Gastrocnemius medialis (tissue), 4 donors: ENCODE data around the gene TGFBR3L. TPM values are rescaled to one million over a fixed set of nuclear protein-coding genes. Genes with fewer than 3 reads are reported as not detected.
A peak's percentile ranks its signal among the peaks of the same experiment; 100 is the strongest.

Source experiments
- ATAC-seq, 2 donors: fragments of 150-250 bp; one replicate each; pipeline ENCODE4 v1.9.1; 2016
- DNase-seq, 2 donors: peaks; one replicate each; pipeline ENCODE4 v3.0.0-alpha.2; 2019
- H3K27ac ChIP-seq, 4 donors: fragments of 200-600 bp; sonication (generic); 1 replicate in 1 of 4; 2 replicates in 3 of 4; pipeline ENCODE4 v1.5.1; 2016 to 2018; ENCODE audit warnings: mild to moderate bottlenecking in 2 of 4, moderate library complexity in 1 of 4
- H3K27me3 ChIP-seq, 3 donors: fragments of 200-600 bp; sonication (generic) in 2 of 3; 1 replicate in 1 of 3; 2 replicates in 2 of 3; pipeline versions ENCODE4 v1.5.1 to v1.6.0; 2016 to 2019; ENCODE audit warnings: mild to moderate bottlenecking in 1 of 3, moderate library complexity in 1 of 3
- H3K36me3 ChIP-seq, 2 donors: fragments of 200-600 bp; sonication (generic) in 1 of 2; one replicate each; pipeline ENCODE4 v1.5.1; 2017 to 2018
- H3K4me1 ChIP-seq, 2 donors: fragments of 200-600 bp; sonication (generic) in 1 of 2; one replicate each; pipeline ENCODE4 v1.5.1; 2016 to 2017; ENCODE audit warnings: mild to moderate bottlenecking in 2 of 2
- H3K4me3 ChIP-seq, 4 donors: fragments of 200-600 bp; sonication (generic) in 3 of 4; 1 replicate in 1 of 4; 2 replicates in 3 of 4; pipeline ENCODE4 v1.5.1; 2016 to 2019; ENCODE audit warnings: mild to moderate bottlenecking in 2 of 4
- H3K9me3 ChIP-seq, 3 donors: fragments of 200-600 bp; sonication (generic) in 2 of 3; 1 replicate in 1 of 3; 2 replicates in 2 of 3; pipeline ENCODE4 v1.5.1; 2016 to 2019
- POLR2A ChIP-seq, 2 donors: fragments of 450-650 bp; IDR thresholded peaks; one replicate each; pipeline ENCODE4 v1.6.1; 2017; ENCODE audit warnings: antibody characterized with exemption in 2 of 2, mild to moderate bottlenecking in 2 of 2, moderate library complexity in 2 of 2
- in situ Hi-C, 4 donors: fragments of 200-750 bp; cut with MboI; loops; one replicate each; pipeline versions ENCODE4 v1.15.0 to v1.8.0; 2017; ENCODE audit warnings: low sequenced_read_pairs in 4 of 4
- intact Hi-C: fragments of 100-400 bp; cut with DNase I; formaldehyde crosslinking; loops from one replicate; pipeline ENCODE4 v1.15.1; 2023; ENCODE audit warnings: low total_unique reads
- total RNA-seq, 4 donors: library from RNA; depleted of rRNA; stranded (reverse); fragments of >200 nt; gene quantifications; one replicate each; pipeline versions ENCODE4 v1.1.0 to v1.2.3, GENCODE V29; 2016
- TF ChIP-seq, protein P1 (sequence below), 5 experiments: fragments of 450-650 bp in 3 of 5; fragments of 200-600 bp in 2 of 5; sonication (generic) in 2 of 5; IDR thresholded peaks in 4 of 5; conservative IDR thresholded peaks in 1 of 5; 1 replicate in 4 of 5; 2 replicates in 1 of 5; pipeline ENCODE4 v1.5.1; 2016 to 2019; ENCODE audit warnings: antibody characterized with exemption in 5 of 5, mild to moderate bottlenecking in 3 of 5, moderate library complexity in 3 of 5

TGFBR3L gene
- total RNA-seq, 4 donors from 2014 or later = 0.62 to 2.6 (median 1.5) TPM; not detected in 1

DNA sequence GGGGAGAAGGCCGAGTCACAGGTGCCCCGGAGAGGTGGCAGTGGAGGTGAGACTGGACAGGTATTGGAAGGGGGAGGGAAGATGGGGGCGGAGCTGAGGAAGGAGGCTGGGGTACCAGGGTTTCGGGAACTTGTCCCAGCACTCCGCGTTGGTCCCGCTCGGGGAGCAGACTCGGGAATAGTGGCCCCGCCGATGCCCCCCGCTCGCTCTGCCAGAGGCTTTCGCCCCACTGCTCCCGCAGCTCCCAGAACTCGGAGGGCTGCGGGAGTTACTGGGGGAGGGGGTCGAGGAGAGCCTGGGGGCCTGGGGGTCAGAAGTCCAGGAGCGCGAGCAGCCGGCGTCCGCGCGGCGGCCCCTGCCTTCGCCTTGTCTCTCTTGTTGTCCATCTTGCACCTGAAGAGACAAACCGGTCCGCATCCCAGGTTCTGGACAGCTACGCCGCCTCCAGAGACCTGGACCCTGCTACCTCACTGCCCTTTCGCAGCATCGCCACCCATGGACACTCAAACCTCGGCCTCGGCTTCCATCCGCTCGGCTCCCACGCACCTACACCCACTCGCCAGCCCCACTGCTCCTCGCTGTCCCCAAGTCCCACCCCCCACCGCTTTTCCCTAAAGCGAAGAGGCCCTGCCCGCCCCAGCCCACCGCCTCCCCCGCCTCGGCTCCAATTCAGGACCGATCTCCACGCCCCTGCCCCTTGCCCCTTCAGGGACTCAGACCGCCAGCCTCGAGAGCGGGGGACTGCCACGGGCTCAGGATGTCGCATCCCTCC lies 41.1 kb upstream of the TGFBR3L start:
- in situ Hi-C loops = no loop called here
- H3K4me3 ChIP-seq = no peak overlapping the region

DNA sequence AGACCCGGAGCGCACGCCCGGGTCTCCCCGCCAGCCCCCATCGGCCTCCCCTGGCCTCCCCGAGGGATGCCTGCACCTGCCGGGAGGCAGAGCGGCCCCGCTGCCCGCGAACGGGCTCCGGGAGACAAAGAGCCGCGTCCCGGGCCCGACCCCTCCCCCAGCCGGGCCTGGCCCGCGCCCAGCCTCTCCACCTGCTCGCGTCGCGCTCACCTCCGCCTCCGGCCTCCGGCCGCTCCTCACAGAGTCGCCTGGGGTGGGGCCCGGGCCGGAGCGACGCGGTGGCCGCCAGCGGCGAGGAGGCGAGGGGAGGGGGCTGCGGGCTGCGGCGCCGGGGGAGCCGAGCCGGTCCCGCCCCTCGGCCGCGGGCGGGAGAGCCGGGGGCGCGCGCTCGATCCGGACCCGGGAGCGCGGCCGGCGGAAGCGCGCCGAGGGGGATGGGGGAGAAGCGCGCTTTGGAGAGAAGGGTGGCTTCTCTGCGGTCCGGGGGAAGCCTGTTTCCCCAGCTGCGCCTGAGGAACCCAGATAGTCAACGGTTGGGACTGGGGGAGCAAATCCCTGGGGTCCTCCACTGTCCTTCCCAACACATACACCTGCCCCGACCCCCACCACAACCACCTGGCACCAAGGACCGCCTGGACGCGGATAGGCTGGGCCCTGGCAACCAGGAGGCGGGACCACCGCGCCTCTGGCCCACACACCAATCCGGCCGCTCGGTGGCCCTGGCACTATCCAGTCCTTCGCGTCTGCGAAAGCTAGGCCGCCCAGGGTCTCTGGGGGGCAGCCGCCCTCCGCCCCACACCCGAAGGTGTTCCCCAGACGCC lies 40.3 kb upstream of the TGFBR3L start, which contains the start of gene PRR36:
Gene PRR36, minus strand, starts transcription at position 315 of the 821 bp plus-strand sequence. CDS start 701 bp downstream, outside the sequence.
- H3K4me1 ChIP-seq = peaks cover 0 to 6% of the 10 kb centered on the region in 2 donors
- ATAC-seq (no peak), DNase-seq (no peak)
- TF ChIP-seq POLR2A (IDR thresholded peaks at IDR 0.05) = no peak
- TF ChIP-seq, protein P1, sequence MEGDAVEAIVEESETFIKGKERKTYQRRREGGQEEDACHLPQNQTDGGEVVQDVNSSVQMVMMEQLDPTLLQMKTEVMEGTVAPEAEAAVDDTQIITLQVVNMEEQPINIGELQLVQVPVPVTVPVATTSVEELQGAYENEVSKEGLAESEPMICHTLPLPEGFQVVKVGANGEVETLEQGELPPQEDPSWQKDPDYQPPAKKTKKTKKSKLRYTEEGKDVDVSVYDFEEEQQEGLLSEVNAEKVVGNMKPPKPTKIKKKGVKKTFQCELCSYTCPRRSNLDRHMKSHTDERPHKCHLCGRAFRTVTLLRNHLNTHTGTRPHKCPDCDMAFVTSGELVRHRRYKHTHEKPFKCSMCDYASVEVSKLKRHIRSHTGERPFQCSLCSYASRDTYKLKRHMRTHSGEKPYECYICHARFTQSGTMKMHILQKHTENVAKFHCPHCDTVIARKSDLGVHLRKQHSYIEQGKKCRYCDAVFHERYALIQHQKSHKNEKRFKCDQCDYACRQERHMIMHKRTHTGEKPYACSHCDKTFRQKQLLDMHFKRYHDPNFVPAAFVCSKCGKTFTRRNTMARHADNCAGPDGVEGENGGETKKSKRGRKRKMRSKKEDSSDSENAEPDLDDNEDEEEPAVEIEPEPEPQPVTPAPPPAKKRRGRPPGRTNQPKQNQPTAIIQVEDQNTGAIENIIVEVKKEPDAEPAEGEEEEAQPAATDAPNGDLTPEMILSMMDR (IDR thresholded peaks at IDR 0.05 in 4 of 5, conservative IDR thresholded peaks at IDR 0.05 in 1 of 5) = no peak
- no peak within 1 kb of the TSS for H3K27ac ChIP-seq
- H3K36me3 ChIP-seq = no peaks in the 10 kb centered on the region
- H3K27me3 ChIP-seq = peaks cover 35 to 38% (median 37%) of the 10 kb centered on the region in 3 donors
- in situ Hi-C loops (no loop called here), intact Hi-C loops (no loop called here)
- H3K9me3 ChIP-seq = no peaks in the 10 kb centered on the region
- H3K4me3 ChIP-seq = peak within 1 kb of the TSS in 1 of 4 donors; percentile 19

More for the DNA sequence above, 41.1 kb upstream of the TGFBR3L start:
- Histone ChIP-seq H3K27me3 (peaks cover 40 to 42% (median 41%) of the 10 kb centered on the region in 3 donors), H3K4me1 (peaks cover 5 to 7% of the 10 kb centered on the region in 2 donors), H3K27ac (no peak overlapping the region), H3K36me3 (no peaks in the 10 kb centered on the region), H3K9me3 (no peaks in the 10 kb centered on the region)
- DNase-seq (no peak), ATAC-seq (no peak)
- intact Hi-C loops = no loop called here
- no peak for TF ChIP-seq POLR2A (IDR thresholded peaks at IDR 0.05)
- TF ChIP-seq, protein P1 (IDR thresholded peaks at IDR 0.05 in 4 of 5, conservative IDR thresholded peaks at IDR 0.05 in 1 of 5) = no peak

DNA sequence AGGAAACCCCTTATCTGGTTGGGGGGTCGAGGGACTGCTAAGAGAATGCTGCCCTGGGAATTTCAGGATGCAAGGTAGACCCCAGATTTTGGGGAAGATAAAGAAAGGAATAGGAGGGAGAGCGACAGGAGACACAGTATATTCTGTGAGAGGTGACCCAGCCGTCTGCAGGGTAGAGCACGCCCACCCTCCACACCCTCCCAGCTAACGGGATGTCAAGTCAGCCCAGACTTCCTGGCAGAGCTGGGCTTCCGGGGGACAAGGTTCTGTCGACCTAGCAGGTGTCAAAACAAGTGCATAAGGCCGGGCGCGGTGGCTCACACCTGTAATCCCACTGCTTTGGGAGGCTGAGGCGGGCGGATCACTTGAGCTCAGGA lies 39.7 kb upstream of the TGFBR3L start:
- Histone ChIP-seq H3K27ac (no peak overlapping the region), H3K4me1 (peaks cover 0 to under 1% of the 10 kb centered on the region in 2 donors), H3K27me3 (peaks cover 35 to 38% (median 37%) of the 10 kb centered on the region in 3 donors), H3K4me3 (peak overlapping the region in 1 of 4 donors; percentile 19), H3K9me3 (no peaks in the 10 kb centered on the region), H3K36me3 (no peaks in the 10 kb centered on the region)
- no peak for TF ChIP-seq POLR2A (IDR thresholded peaks at IDR 0.05)
- TF ChIP-seq, protein P1 (IDR thresholded peaks at IDR 0.05 in 4 of 5, conservative IDR thresholded peaks at IDR 0.05 in 1 of 5) = no peak
- in situ Hi-C loops (no loop called here), intact Hi-C loops (no loop called here)
- ATAC-seq = no peak
- no peak for DNase-seq

DNA sequence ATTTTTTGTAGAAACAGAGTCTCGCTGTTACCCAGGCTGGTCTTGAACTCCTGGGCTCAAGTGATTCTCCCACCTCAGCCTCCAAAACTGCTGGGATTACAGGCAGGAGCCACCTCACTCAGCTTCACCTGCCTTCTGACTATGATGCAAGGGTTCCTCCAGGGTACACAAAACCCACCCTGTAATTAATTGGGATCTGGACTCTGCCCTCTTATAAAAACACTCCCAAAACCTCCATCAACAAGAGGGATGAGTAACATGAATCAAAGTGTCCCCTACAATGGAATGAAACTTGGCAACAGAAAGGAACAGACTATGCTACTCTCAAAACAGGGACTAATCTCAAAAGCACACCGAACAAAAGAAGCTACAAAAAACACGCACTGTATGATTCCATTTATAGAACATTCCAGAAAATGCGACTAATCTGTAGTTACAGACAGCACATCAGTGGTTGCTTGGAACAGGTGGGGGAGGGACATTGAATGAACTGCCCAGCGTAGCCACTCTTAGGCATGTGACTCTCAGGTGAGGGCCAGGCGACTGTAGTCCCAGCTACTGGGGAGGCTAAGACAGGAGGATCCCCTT lies 37.3 kb upstream of the TGFBR3L start:
- in situ Hi-C loops = no loop called here
- H3K27ac ChIP-seq = no peak overlapping the region
- TF ChIP-seq POLR2A (IDR thresholded peaks at IDR 0.05) = no peak
- TF ChIP-seq, protein P1 (IDR thresholded peaks at IDR 0.05 in 4 of 5, conservative IDR thresholded peaks at IDR 0.05 in 1 of 5) = no peak
- no peaks in the 10 kb centered on the region for H3K36me3 ChIP-seq
- no peaks in the 10 kb centered on the region for H3K4me1 ChIP-seq
- peaks cover 30 to 38% (median 34%) of the 10 kb centered on the region in 3 donors for H3K27me3 ChIP-seq
- ATAC-seq = no peak
- H3K4me3 ChIP-seq = no peak overlapping the region
- no peak for DNase-seq
- intact Hi-C loops = no loop called here
- H3K9me3 ChIP-seq = no peaks in the 10 kb centered on the region
